ENCODE measurements around the gene MRPL20. TPM values are rescaled to one million over a fixed set of nuclear protein-coding genes. Genes with fewer than 3 reads are reported as not detected.

MRPL20 gene
- total and polyA plus RNA-seq, 9 of the 15 experiments (the other 6 are each of a cell fraction or from before 2014, with no cell fraction given): 180 to 671 (median 229) TPM

DNA sequence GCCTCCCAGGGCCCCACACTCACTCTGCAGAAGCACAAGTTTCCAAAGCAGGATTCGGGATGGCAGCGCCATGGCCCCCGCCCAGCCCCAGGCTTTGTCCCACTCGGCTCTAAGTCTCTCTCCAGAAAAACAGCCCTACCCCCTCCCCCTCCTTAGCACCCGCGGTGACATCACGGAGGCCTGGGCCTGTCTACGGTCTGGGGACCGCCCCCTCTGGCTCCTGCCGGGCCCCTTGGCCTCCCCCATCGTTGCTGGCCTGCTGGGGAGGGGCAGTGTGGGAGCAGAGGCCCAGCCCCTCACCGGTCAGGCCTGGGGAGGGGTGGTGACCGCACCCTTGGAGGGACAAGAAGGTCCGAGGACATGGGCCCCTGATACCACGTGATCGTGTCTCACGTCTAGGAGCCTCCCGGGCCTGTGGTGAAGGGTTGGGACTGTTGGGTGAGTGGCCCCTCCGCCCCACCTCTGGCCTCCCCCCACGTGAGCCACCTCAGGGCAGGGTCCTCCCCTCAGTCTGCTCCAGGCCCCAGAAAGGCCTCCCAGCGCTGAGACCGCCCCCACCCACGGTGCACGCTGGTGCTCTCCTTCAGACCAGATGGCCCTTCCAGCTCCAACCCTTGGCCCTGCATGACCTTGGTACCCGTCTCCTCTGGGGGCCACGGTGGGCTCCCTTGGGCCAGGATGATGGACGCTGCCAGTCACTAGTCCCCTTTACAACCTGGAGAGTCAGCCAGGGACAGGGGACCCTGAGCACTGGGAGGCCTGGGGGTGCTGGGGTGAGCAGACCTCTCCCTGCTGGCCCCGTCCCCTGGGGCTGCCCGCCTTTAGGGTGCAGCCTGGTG lies 48.4 kb downstream of the MRPL20 start, which contains the start of gene MXRA8 (continued):
- TF ChIP-seq, protein P1, sequence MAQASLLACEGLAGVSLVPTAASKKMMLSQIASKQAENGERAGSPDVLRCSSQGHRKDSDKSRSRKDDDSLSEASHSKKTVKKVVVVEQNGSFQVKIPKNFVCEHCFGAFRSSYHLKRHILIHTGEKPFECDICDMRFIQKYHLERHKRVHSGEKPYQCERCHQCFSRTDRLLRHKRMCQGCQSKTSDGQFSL (CRISPR knock-in tag; IDR thresholded peaks at IDR 0.05): no peak
- TF ChIP-seq, protein P1 (tag; IDR thresholded peaks at IDR 0.05): peak in 1 of 2 experiments; percentile 62; a peak in 1 of 4 replicates
- TF ChIP-seq POLR2G (IDR thresholded peaks at IDR 0.05; ENCODE audit: low read depth, low read length) (peak; percentile 79), SMARCA4 (IDR thresholded peaks at IDR 0.05) (0 out of 2 replicates have a peak, but pooled peaks have one; percentile 23), PTBP1 (IDR thresholded peaks at IDR 0.05; ENCODE audit: low read depth, low read length) (0 out of 2 replicates have a peak, but pooled peaks have one; percentile 10), ZNF431 (CRISPR knock-in tag; IDR thresholded peaks at IDR 0.05) (no peak), NRF1 (conservative IDR thresholded peaks at IDR 0.05 in 1 of 2, IDR thresholded peaks at IDR 0.05 in 1 of 2) (peak; percentile 23 to 40; a peak in 1 of 4 replicates), NR2F6 (CRISPR knock-in tag; IDR thresholded peaks at IDR 0.05) (no peak), EP400 (IDR thresholded peaks at IDR 0.05) (peak; percentile 63; the same call in 1 of the 2 replicates), ELF4 (CRISPR knock-in tag; IDR thresholded peaks at IDR 0.05) (no peak), MCM5 (IDR thresholded peaks at IDR 0.05; ENCODE audit: low read depth) (no peak), CXXC5 (CRISPR knock-in tag; IDR thresholded peaks at IDR 0.05) (peak; percentile 58), TBP (optimal IDR thresholded peaks at IDR 0.05; ENCODE audit: low read depth, low read length) (peak; percentile 16), ERF (CRISPR knock-in tag; IDR thresholded peaks at IDR 0.05) (no peak), HDAC8 (tag; IDR thresholded peaks at IDR 0.05) (no peak), RBM22 (IDR thresholded peaks at IDR 0.05; ENCODE audit: low read depth, low read length, poor library complexity, severe bottlenecking) (peak; percentile 36)
- TF ChIP-seq, protein P2, sequence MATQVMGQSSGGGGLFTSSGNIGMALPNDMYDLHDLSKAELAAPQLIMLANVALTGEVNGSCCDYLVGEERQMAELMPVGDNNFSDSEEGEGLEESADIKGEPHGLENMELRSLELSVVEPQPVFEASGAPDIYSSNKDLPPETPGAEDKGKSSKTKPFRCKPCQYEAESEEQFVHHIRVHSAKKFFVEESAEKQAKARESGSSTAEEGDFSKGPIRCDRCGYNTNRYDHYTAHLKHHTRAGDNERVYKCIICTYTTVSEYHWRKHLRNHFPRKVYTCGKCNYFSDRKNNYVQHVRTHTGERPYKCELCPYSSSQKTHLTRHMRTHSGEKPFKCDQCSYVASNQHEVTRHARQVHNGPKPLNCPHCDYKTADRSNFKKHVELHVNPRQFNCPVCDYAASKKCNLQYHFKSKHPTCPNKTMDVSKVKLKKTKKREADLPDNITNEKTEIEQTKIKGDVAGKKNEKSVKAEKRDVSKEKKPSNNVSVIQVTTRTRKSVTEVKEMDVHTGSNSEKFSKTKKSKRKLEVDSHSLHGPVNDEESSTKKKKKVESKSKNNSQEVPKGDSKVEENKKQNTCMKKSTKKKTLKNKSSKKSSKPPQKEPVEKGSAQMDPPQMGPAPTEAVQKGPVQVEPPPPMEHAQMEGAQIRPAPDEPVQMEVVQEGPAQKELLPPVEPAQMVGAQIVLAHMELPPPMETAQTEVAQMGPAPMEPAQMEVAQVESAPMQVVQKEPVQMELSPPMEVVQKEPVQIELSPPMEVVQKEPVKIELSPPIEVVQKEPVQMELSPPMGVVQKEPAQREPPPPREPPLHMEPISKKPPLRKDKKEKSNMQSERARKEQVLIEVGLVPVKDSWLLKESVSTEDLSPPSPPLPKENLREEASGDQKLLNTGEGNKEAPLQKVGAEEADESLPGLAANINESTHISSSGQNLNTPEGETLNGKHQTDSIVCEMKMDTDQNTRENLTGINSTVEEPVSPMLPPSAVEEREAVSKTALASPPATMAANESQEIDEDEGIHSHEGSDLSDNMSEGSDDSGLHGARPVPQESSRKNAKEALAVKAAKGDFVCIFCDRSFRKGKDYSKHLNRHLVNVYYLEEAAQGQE (IDR thresholded peaks at IDR 0.05; ENCODE audit: borderline replicate concordance): peak; percentile 62; the same call in 1 of the 2 replicates
- TF ChIP-seq, protein P2 (CRISPR knock-in tag; IDR thresholded peaks at IDR 0.05; ENCODE audit: low read depth): no peak
- TF ChIP-seq, protein P3, sequence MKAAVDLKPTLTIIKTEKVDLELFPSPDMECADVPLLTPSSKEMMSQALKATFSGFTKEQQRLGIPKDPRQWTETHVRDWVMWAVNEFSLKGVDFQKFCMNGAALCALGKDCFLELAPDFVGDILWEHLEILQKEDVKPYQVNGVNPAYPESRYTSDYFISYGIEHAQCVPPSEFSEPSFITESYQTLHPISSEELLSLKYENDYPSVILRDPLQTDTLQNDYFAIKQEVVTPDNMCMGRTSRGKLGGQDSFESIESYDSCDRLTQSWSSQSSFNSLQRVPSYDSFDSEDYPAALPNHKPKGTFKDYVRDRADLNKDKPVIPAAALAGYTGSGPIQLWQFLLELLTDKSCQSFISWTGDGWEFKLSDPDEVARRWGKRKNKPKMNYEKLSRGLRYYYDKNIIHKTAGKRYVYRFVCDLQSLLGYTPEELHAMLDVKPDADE (conservative IDR thresholded peaks at IDR 0.05; ENCODE audit: control insufficient read depth, low read depth, low read length): 0 out of 2 replicates have a peak, but pooled peaks have one; percentile 50
